SU-DHL-6 (cell line): Measurements from ENCODE around the gene RNF32.

Source experiments
- H2AFZ ChIP-seq: fragments of 200-600 bp; sonication (generic); 2 replicates; pipeline ENCODE4 v1.6.1; 2014; ENCODE audit warnings: low read depth, mild to moderate bottlenecking, moderate library complexity, mixed read lengths, antibody characterized with exemption, low read length; ENCODE audit not compliant: severe bottlenecking
- H3F3A ChIP-seq: fragments of 200-600 bp; shearing (Covaris generic); 2 replicates; pipeline ENCODE4 v1.6.0; 2016; ENCODE audit warnings: antibody characterized with exemption, mild to moderate bottlenecking; ENCODE audit not compliant: insufficient read depth
- H3K27ac ChIP-seq: fragments of 200-600 bp; sonication (generic); 2 replicates; pipeline ENCODE4 v1.5.1; 2016; ENCODE audit warnings: low read depth, mild to moderate bottlenecking, low read length, moderate library complexity, mixed read lengths
- H3K27me3 ChIP-seq: fragments of 200-600 bp; sonication (generic), shearing (Covaris generic); 2 replicates; pipeline ENCODE4 v1.6.0; 2014; ENCODE audit warnings: mild to moderate bottlenecking, low read length
- H3K36me3 ChIP-seq: fragments of 200-600 bp; sonication (generic); 2 replicates; pipeline ENCODE4 v1.6.1; 2014; ENCODE audit warnings: mild to moderate bottlenecking, low read length, mixed read lengths
- H3K4me2 ChIP-seq: fragments of 300-600, 200-600 bp; shearing (Covaris generic), sonication (generic); 2 replicates; pipeline ENCODE4 v1.6.0; 2014; ENCODE audit warnings: low read length, low read depth, mild to moderate bottlenecking; ENCODE audit not compliant: poor library complexity, severe bottlenecking
- H3K4me3 ChIP-seq: fragments of 200-600 bp; sonication (generic); 2 replicates; pipeline ENCODE4 v1.5.1; 2014; ENCODE audit warnings: antibody characterized with exemption, low read length, mild to moderate bottlenecking, mixed read lengths; ENCODE audit not compliant: insufficient read depth, poor library complexity, severe bottlenecking
- H3K79me2 ChIP-seq: fragments of 200-600 bp; sonication (generic); 2 replicates; pipeline ENCODE4 v1.6.1; 2014; ENCODE audit warnings: mild to moderate bottlenecking, low read length, moderate library complexity; ENCODE audit not compliant: insufficient read depth
- H3K9ac ChIP-seq: fragments of 200-600 bp; sonication (generic); 2 replicates; pipeline ENCODE4 v1.7.0; 2014; ENCODE audit warnings: mild to moderate bottlenecking, low read length
- H3K9me2 ChIP-seq: fragments of 200-600 bp; sonication (generic); replicated peaks from 2 replicates; pipeline ENCODE4 v1.6.1; 2014; ENCODE audit warnings: low read length; ENCODE audit not compliant: insufficient read depth
- H3K9me3 ChIP-seq: fragments of 200-600 bp; sonication (generic); 2 replicates; pipeline ENCODE4 v1.6.1; 2014; ENCODE audit warnings: low read length, mixed read lengths; ENCODE audit not compliant: insufficient read depth
- H4K20me1 ChIP-seq: fragments of 200-600 bp; sonication (generic); 2 replicates; pipeline ENCODE4 v1.6.1; 2014; ENCODE audit warnings: low read depth, mild to moderate bottlenecking, antibody characterized with exemption, low read length, moderate library complexity, mixed read lengths
- EZH2phosphoT487 ChIP-seq: fragments of 200-600 bp; sonication (generic), shearing (Covaris generic); conservative IDR thresholded peaks from 2 replicates; pipeline ENCODE4 v1.6.1; 2018; ENCODE audit warnings: mild to moderate bottlenecking, antibody characterized with exemption, low read length, moderate library complexity, mixed read lengths
- TF ChIP-seq, protein P1 (sequence below): fragments of 200-600 bp; sonication (generic); IDR thresholded peaks from one replicate; pipeline ENCODE4 v1.5.1; 2017; ENCODE audit warnings: antibody characterized with exemption, mild to moderate bottlenecking, low read length, moderate library complexity; ENCODE audit not compliant: insufficient read depth, poor library complexity, severe bottlenecking

The RNF32 gene

DNA sequence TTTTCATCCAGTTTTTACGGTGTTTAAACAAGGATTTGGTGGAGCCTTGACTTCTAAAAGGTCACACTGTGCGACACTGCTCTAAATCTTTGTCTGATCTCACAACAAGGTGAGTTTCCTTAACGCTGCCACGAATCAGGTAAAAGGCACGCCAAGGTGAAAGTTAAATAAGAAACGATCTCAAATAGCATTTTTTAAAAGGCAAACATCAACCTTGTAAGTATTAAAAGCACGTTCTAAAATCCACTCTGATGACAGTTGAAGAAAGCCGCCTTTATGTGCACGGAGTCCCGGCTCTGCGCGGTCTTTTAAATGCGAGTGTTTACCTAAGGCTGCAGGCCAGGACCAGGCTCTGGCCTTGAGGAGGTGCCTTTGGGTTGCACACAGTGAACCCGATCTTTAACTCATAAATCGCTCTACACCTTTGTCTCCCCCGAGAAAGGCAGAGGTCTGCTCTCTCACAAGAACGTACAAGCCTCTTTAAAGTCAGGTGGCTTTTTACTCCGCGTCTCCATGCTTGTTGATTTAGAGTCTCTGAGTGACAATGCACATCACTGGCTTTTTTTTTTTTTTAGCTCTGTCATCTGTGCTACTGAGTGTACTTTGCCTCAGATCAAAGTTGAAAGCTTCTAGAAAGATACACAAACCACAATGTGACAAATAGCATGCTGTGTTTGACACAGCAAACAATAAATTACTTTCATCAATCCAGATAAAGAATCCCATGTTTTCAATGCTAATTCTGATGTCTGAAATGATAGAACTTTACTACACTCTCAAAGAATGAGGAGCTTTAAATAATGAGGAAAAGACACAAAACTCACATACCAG, 25.9 kb upstream of the RNF32 start:
- no peak overlapping the region for H3K4me2 ChIP-seq
- no peaks in the 10 kb centered on the region for H3K9me2 ChIP-seq
- H3K4me3 ChIP-seq = no peak overlapping the region
- H2AFZ ChIP-seq = no peak overlapping the region
- TF ChIP-seq EZH2phosphoT487 = no peak
- TF ChIP-seq, protein P1, sequence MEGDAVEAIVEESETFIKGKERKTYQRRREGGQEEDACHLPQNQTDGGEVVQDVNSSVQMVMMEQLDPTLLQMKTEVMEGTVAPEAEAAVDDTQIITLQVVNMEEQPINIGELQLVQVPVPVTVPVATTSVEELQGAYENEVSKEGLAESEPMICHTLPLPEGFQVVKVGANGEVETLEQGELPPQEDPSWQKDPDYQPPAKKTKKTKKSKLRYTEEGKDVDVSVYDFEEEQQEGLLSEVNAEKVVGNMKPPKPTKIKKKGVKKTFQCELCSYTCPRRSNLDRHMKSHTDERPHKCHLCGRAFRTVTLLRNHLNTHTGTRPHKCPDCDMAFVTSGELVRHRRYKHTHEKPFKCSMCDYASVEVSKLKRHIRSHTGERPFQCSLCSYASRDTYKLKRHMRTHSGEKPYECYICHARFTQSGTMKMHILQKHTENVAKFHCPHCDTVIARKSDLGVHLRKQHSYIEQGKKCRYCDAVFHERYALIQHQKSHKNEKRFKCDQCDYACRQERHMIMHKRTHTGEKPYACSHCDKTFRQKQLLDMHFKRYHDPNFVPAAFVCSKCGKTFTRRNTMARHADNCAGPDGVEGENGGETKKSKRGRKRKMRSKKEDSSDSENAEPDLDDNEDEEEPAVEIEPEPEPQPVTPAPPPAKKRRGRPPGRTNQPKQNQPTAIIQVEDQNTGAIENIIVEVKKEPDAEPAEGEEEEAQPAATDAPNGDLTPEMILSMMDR = no peak
- no peaks in the 10 kb centered on the region for H3K27me3 ChIP-seq
- H3K36me3 ChIP-seq = no peaks in the 10 kb centered on the region
- H4K20me1 ChIP-seq = no peaks in the 10 kb centered on the region
- no peaks in the 10 kb centered on the region for H3F3A ChIP-seq
- no peaks in the 10 kb centered on the region for H3K9me3 ChIP-seq
- no peaks in the 10 kb centered on the region for H3K79me2 ChIP-seq
- H3K27ac ChIP-seq = no peak overlapping the region
- H3K9ac ChIP-seq = no peak overlapping the region

DNA sequence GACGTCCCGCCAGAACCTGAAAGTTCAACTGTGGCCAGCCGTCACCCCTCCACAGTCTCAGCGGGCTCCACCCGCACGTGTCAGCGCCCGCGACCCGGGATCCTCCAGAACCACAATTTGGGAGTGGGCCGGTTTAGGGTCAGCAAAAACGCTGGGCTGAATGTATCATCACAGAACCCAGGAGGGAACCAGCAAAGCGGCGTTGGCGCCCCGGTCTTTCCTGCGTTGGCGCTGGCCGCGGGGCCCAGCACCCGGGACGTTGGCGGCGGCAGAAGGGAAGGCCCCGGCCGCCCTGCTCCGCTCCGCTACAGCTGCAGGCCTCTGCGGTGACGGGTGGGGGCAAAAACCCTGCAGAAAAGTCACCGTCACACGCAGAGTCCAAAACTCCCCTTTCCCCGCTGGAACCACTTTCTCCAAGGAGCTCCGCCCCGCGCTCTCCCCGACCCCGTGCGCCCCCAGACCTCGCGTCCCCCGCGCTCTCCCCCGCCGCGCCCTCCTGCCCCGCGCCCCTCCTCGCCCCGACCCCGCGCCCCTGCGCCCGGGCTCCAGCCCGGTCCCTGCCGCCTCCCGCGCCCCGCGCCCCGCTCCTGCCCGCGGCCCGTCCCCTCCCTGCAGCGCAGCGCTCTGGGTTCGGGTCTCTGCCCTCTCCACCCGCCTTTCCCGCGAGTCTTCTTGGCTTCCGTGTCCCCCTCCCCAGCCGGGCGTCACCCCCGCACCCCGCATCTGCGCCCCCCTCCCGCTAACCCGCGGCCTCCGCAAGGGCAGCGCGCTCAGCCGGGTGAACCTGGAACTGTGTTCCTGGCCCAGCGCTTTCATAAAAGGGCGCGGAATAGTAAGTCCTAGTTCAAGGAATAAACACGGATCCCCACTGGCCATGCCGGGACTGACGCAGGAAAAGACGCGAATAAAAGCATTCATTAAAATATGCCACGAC, 24.0 kb upstream of the RNF32 start:
- H3K4me3 ChIP-seq = no peak overlapping the region
- no peak overlapping the region for H3K9ac ChIP-seq
- no peak for TF ChIP-seq EZH2phosphoT487

DNA sequence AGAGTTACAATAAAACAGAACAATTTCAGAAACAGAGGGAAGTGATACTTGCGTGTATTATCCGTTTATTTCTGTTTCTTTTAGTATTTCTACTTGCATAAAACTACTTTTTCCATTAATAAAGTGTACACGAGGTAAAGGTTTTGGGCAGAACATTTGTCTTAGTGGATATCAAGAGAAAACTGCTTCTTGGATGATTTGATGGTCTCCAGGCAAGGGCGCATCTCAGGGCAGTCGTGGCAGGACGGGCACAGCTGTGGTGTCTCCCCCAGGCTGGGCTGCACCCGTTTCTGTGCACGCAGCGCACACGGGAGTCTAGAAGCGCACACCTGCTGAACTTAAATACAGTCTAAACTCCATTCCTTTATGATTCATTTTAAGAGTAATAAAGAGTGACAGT, 23.4 kb upstream of the RNF32 start:
- Histone ChIP-seq H3K4me2 (no peak overlapping the region), H2AFZ (no peak overlapping the region), H3K27ac (no peak overlapping the region), H3K9ac (no peak overlapping the region), H3K36me3 (no peaks in the 10 kb centered on the region), H3F3A (no peaks in the 10 kb centered on the region), H3K9me2 (no peaks in the 10 kb centered on the region), H4K20me1 (no peaks in the 10 kb centered on the region), H3K27me3 (no peaks in the 10 kb centered on the region), H3K4me3 (no peak overlapping the region), H3K79me2 (no peaks in the 10 kb centered on the region), H3K9me3 (no peaks in the 10 kb centered on the region)
- TF ChIP-seq, protein P1 = no peak
- TF ChIP-seq EZH2phosphoT487 = no peak

More for the DNA sequence above, 24.0 kb upstream of the RNF32 start:
- Histone ChIP-seq H3K27ac (no peak overlapping the region), H4K20me1 (no peaks in the 10 kb centered on the region), H3K79me2 (no peaks in the 10 kb centered on the region), H3K4me2 (no peak overlapping the region), H3F3A (no peaks in the 10 kb centered on the region), H2AFZ (no peak overlapping the region), H3K9me2 (no peaks in the 10 kb centered on the region), H3K36me3 (no peaks in the 10 kb centered on the region), H3K9me3 (no peaks in the 10 kb centered on the region), H3K27me3 (no peaks in the 10 kb centered on the region)
